A673 (cell line): ENCODE data around the gene AOPEP. TPM values are rescaled to one million over a fixed set of nuclear protein-coding genes. Genes with fewer than 3 reads are reported as not detected.
"Not testable (repeated sequence)": the region's sequence is repeated elsewhere in the genome, so short reads cannot be mapped to it uniquely, and the experiment has no call there.

Source experiments
- BruUV-seq: library from RNA; stranded (reverse); fragments of 400-500 nt; replicated peaks from 2 replicates; lab custom pipeline; 2021; lab: Mats Ljungman, UMichigan
- CTCF ChIA-PET: fragments of 300-600 bp; sonication (Branson Sonifier 250); formaldehyde crosslinking; loops from one replicate; lab custom pipeline; 2022; ENCODE audit warnings: antibody characterized with exemption; lab: Charles Lee
- POLR2A ChIA-PET: fragments of 300-600 bp; sonication (Branson Sonifier 250); formaldehyde crosslinking; loops from one replicate; lab custom pipeline; 2022; ENCODE audit warnings: antibody characterized with exemption; ENCODE audit not compliant: low non-redundant PET; lab: Charles Lee
- DNase-seq: peaks from one replicate; pipeline ENCODE4 v3.0.0-alpha.2; 2015; ENCODE audit warnings: low spot score
- H3K27ac ChIP-seq: fragments of 200-600 bp; sonication (generic); 2 replicates; pipeline ENCODE4 v1.5.1; 2016; ENCODE audit warnings: mixed run types, low read depth, mild to moderate bottlenecking, mixed read lengths, antibody characterized with exemption, low read length; ENCODE audit not compliant: poor library complexity, severe bottlenecking
- H3K27me3 ChIP-seq: fragments of 200-600 bp; sonication (generic); replicated peaks from 2 replicates; pipeline ENCODE4 v1.6.1; 2017; ENCODE audit warnings: mixed run types, low read depth, mild to moderate bottlenecking, mixed read lengths, antibody characterized with exemption, low read length; ENCODE audit not compliant: insufficient read depth, poor library complexity
- H3K36me3 ChIP-seq: fragments of 200-600 bp; sonication (generic); 2 replicates; pipeline ENCODE4 v1.6.1; 2016; ENCODE audit warnings: mixed run types, mild to moderate bottlenecking, mixed read lengths, antibody characterized with exemption, low read length; ENCODE audit not compliant: insufficient read depth, poor library complexity, severe bottlenecking
- H3K4me1 ChIP-seq: fragments of 200-600 bp; sonication (generic); 2 replicates; pipeline ENCODE4 v1.6.1; 2017; ENCODE audit warnings: mixed run types, mild to moderate bottlenecking, mixed read lengths, antibody characterized with exemption, low read length; ENCODE audit not compliant: insufficient read depth, poor library complexity, severe bottlenecking
- H3K4me3 ChIP-seq: fragments of 200-600 bp; sonication (generic); 2 replicates; pipeline ENCODE4 v1.5.1; 2016; ENCODE audit warnings: low read depth, mixed run types, mild to moderate bottlenecking, mixed read lengths, low read length; ENCODE audit not compliant: poor library complexity, severe bottlenecking
- H3K9me3 ChIP-seq: fragments of 200-600 bp; sonication (generic); 2 replicates; pipeline ENCODE4 v1.6.1; 2016; ENCODE audit warnings: mixed run types, low read depth, mild to moderate bottlenecking, mixed read lengths, antibody characterized with exemption, low read length; ENCODE audit not compliant: poor library complexity, severe bottlenecking
- EZH2 ChIP-seq: fragments of 200-600 bp; sonication (generic); IDR thresholded peaks from 2 replicates; pipeline ENCODE4 v1.6.1; 2017; ENCODE audit warnings: borderline replicate concordance, low read depth, mild to moderate bottlenecking, mixed read lengths, antibody characterized with exemption, low read length; ENCODE audit not compliant: poor library complexity, severe bottlenecking
- intact Hi-C: fragments of 100-400 bp; cut with micrococcal nuclease; formaldehyde crosslinking; loops from one replicate; pipeline ENCODE4 v1.10.0; 2022; ENCODE audit not compliant: unreplicated experiment
- total RNA-seq: library from RNA; stranded (reverse); gene quantifications from 2 replicates; pipeline ENCODE4 v1.2.3, GENCODE V29; 2021
- TF ChIP-seq, protein P1 (sequence below): fragments of 300-800, 200-600 bp; sonication (generic); conservative IDR thresholded peaks from 2 replicates; pipeline ENCODE4 v1.5.1; 2017; ENCODE audit warnings: low read depth, mild to moderate bottlenecking, antibody characterized with exemption, low read length, moderate library complexity, mixed read lengths

The AOPEP gene
- total RNA-seq, 1 experiment from 2014 or later, result 17.5 TPM

DNA sequence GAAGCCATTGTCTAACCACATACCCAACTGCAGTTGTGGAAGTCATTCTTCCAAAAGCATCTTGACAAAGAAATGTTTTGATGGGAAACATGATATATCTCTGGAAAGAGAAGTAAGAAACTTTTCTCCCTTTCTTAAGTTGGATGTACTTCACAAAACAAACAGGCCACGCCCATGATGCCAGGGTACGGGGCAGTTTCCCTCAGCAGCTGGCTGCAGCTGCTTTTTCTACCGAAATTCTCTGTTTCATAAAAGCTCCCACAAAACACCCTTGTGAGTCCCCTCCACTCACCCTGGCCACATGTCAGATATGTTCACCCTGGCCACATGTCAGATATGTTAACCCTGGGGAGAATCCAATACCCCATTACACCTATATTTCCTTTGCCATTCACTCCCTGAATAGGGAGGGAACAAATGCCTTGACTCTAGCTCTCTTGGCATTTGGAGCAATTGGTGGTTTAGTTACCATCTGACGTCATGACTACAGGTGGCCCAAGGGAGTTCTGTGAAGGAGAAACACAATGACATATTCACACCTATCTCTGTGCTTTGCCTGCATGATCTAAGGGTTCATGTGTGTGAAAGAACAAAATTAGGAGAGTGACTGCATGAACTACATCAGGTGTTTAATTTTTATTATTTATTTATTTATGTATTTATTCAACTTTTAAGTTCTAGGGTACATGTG is 103.0 kb downstream of the AOPEP start:
- no TSS peak for BruUV-seq
- CTCF ChIA-PET, result interaction anchor here (0.6 kb wide), 1 partner anchor 18 kb away, joined by 6 read pairs; no protein-coding TSS in a partner anchor
- H3K27ac ChIP-seq, result no peak overlapping the region
- POLR2A ChIA-PET, result no interaction called here
- H3K27me3 ChIP-seq, result no peaks in the 10 kb centered on the region
- H3K4me3 ChIP-seq, result no peak overlapping the region
- no peaks in the 10 kb centered on the region for H3K9me3 ChIP-seq
- no peaks in the 10 kb centered on the region for H3K36me3 ChIP-seq
- no peak for DNase-seq
- TF ChIP-seq, protein P1, sequence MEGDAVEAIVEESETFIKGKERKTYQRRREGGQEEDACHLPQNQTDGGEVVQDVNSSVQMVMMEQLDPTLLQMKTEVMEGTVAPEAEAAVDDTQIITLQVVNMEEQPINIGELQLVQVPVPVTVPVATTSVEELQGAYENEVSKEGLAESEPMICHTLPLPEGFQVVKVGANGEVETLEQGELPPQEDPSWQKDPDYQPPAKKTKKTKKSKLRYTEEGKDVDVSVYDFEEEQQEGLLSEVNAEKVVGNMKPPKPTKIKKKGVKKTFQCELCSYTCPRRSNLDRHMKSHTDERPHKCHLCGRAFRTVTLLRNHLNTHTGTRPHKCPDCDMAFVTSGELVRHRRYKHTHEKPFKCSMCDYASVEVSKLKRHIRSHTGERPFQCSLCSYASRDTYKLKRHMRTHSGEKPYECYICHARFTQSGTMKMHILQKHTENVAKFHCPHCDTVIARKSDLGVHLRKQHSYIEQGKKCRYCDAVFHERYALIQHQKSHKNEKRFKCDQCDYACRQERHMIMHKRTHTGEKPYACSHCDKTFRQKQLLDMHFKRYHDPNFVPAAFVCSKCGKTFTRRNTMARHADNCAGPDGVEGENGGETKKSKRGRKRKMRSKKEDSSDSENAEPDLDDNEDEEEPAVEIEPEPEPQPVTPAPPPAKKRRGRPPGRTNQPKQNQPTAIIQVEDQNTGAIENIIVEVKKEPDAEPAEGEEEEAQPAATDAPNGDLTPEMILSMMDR, result no peak
- no peak for TF ChIP-seq EZH2
- intact Hi-C loops, result no loop called here
- no peaks in the 10 kb centered on the region for H3K4me1 ChIP-seq

DNA sequence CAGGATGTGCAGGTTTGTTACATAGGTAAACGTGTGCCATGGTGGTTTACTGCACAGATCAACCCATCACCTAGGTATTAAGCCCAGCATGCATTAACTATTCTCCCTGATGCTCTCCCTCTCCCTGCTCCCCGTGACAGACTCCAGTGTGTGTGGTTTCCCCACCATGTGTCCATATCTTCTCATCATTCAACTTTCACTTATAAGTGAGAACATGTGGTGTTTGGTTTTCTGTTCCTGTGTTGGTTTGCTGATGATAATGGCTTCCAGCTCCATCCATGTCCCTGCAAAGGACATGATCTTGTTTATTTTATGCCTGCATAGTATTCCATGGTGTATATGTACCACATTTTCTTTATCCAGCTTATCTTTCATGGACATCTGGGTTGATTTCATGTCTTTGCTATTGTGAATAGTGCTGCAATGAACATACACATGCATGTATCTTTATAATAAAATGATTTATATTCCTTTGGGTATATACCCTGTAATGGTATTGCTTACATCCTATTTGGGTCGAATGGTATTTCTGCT is 103.6 kb downstream of the AOPEP start:
- CTCF ChIA-PET, H3K4me1 ChIP-seq, H3K27ac ChIP-seq, H3K27me3 ChIP-seq, POLR2A ChIA-PET, DNase-seq, BruUV-seq, H3K4me3 ChIP-seq, intact Hi-C loops, H3K9me3 ChIP-seq, H3K36me3 ChIP-seq: not testable (repeated sequence)

- no peak for DNase-seq
- intact Hi-C loops, result no loop called here
- H3K4me3 ChIP-seq, result no peak overlapping the region
- TF ChIP-seq, protein P1, result no peak
- TF ChIP-seq EZH2, result no peak
- H3K4me1 ChIP-seq, result no peaks in the 10 kb centered on the region
- H3K9me3 ChIP-seq, result no peaks in the 10 kb centered on the region
- ChIA-PET POLR2A (interaction anchor here (0.6 kb wide), 1 partner anchor 334 kb away, joined by 5 read pairs; no protein-coding TSS in a partner anchor), CTCF (no interaction called here)
- H3K36me3 ChIP-seq, result no peaks in the 10 kb centered on the region
- no TSS peak for BruUV-seq
- H3K27me3 ChIP-seq, result no peaks in the 10 kb centered on the region
- no peak overlapping the region for H3K27ac ChIP-seq
These were observed 107.3 kb downstream of the AOPEP start for GRCh38 chr9:94833802-94834201.
